Thyroid gland (tissue), 4 donors: ENCODE results near the gene COA5. TPM values are rescaled to one million over a fixed set of nuclear protein-coding genes. Genes with fewer than 3 reads are reported as not detected.

Source experiments
- DNase-seq, 2 donors: peaks; one replicate each; pipeline ENCODE4 v3.0.0-alpha.2; 2019
- H3K27ac ChIP-seq, 3 donors: fragments of 200-600 bp; sonication (generic); 1 replicate in 2 of 3; 2 replicates in 1 of 3; pipeline ENCODE4 v1.5.1; 2016 to 2019; ENCODE audit warnings: mild to moderate bottlenecking in 1 of 3, moderate library complexity in 1 of 3
- H3K27me3 ChIP-seq: fragments of 200-600 bp; sonication (generic); one replicate; pipeline ENCODE4 v1.5.1; 2019
- H3K36me3 ChIP-seq, 2 donors: fragments of 200-600 bp; sonication (generic); one replicate each; pipeline ENCODE4 v1.5.1; 2016 to 2019
- H3K4me1 ChIP-seq, 2 donors: fragments of 200-600 bp; sonication (generic); one replicate each; pipeline ENCODE4 v1.5.1; 2017 to 2019
- H3K4me3 ChIP-seq, 3 donors: fragments of 200-600 bp; sonication (generic); replicated peaks in 1 of 3; 1 replicate in 2 of 3; 2 replicates in 1 of 3; pipeline ENCODE4 v1.5.1; 2016; ENCODE audit warnings: mild to moderate bottlenecking in 1 of 3
- H3K9me3 ChIP-seq: fragments of 200-600 bp; sonication (generic); one replicate; pipeline ENCODE4 v1.5.1; 2017
- CTCF ChIP-seq, 6 experiments: fragments of 200-600 bp in 3 of 6; fragments of 450-650 bp in 3 of 6; sonication (generic) in 3 of 6; IDR thresholded peaks; one replicate each; pipeline ENCODE4 v1.5.1; 2016 to 2019; ENCODE audit warnings: antibody characterized with exemption in 6 of 6, mild to moderate bottlenecking in 2 of 6, inconsistent platforms in 1 of 6, moderate library complexity in 1 of 6
- POLR2A ChIP-seq, 2 donors: fragments of 450-650 bp; IDR thresholded peaks; one replicate each; pipeline ENCODE4 v1.6.1; 2017; ENCODE audit warnings: antibody characterized with exemption in 2 of 2, mild to moderate bottlenecking in 2 of 2, moderate library complexity in 1 of 2
- WGBS, 2 donors: methylation state at CpG; one replicate each; pipeline ENCODE4 v1.1.5; 2017; 5-methylcytosine and 5-hydroxymethylcytosine counted together
- intact Hi-C: fragments of 100-400 bp; cut with DNase I; formaldehyde crosslinking; loops from one replicate; pipeline ENCODE4 v1.15.1; 2023
- total RNA-seq, 4 donors: library from RNA; depleted of rRNA; stranded (reverse); fragments of >200 nt; gene quantifications; one replicate each; pipeline ENCODE4 v1.2.3, GENCODE V29; 2016

The COA5 gene
- total RNA-seq, 4 donors from 2014 or later, result 51.5 to 68.3 (median 55.1) TPM

GRCh38 chr2:98551316-98551715 is 57.0 kb downstream of the COA5 start:
- H3K4me1 ChIP-seq, result no peaks in the 10 kb centered on the region
- WGBS, 2 donors, result 91 to 96% methylated on average over 6 of the region's 6 CpGs
- TF ChIP-seq CTCF (IDR thresholded peaks at IDR 0.05) (no peak), POLR2A (IDR thresholded peaks at IDR 0.05) (no peak)
- H3K27ac ChIP-seq, result no peak overlapping the region
- no peaks in the 10 kb centered on the region for H3K9me3 ChIP-seq
- peaks cover 8 to 31% of the 10 kb centered on the region in 2 donors for H3K36me3 ChIP-seq
- DNase-seq, result no peak
- intact Hi-C loops, result no loop called here
- H3K27me3 ChIP-seq, result no peaks in the 10 kb centered on the region
- H3K4me3 ChIP-seq, result no peak overlapping the region

GRCh38 chr2:98550165-98550564 is 58.1 kb downstream of the COA5 start:
- 86 to 98% methylated on average over 4 of the region's 4 CpGs for WGBS, 2 donors
- no peak overlapping the region for H3K27ac ChIP-seq
- no peak for DNase-seq
- no peaks in the 10 kb centered on the region for H3K27me3 ChIP-seq
- intact Hi-C loops, result no loop called here
- H3K9me3 ChIP-seq, result no peaks in the 10 kb centered on the region
- TF ChIP-seq POLR2A (IDR thresholded peaks at IDR 0.05) (no peak), CTCF (IDR thresholded peaks at IDR 0.05) (no peak)
- H3K4me3 ChIP-seq, result no peak overlapping the region
- H3K36me3 ChIP-seq, result peaks cover 8 to 33% of the 10 kb centered on the region in 2 donors
- no peaks in the 10 kb centered on the region for H3K4me1 ChIP-seq

Other genes with a start within 250 kb of the COA5 start
- 10 to 100 TPM; 18.9 to 24.9 (median 23.8) TPM for gene INPP4A, start 163.7 kb downstream of the COA5 start, total RNA-seq
- 10 to 100 TPM; 75.3 to 86.1 (median 81.9) TPM for gene UNC50, start 77 bp upstream of the COA5 start, total RNA-seq
- 10 to 100 TPM; 20.4 to 59.6 (median 39.8) TPM for gene MGAT4A, start 122.6 kb upstream of the COA5 start, total RNA-seq